GM21529 (cell line): ENCODE measurements around the gene PNLIPRP1.

ENCODE experiments used
- ATAC-seq: cut with Tn5 transposase; IDR thresholded peaks from one replicate; pipeline ENCODE4 v1.9.1; 2021; ENCODE audit not compliant: unreplicated experiment

Gene PNLIPRP1

DNA sequence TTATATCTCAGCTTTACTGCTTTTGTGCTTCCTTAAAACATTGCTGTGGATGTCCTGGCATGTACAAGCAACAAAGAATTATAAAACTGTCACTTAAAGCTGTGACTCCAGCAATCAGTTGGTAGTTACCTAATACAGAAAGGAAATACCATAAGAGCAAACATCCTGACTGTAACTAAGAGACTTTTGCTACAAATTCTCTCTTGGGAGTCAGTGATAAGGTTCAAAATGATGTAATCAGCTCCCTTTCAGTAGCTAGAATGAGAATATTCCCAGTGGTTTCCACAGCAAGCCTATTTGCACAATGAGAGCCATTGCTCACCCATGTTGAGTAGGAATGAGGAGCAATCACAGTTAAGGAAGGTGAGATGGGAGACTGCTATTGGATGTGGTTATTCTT, 7.6 kb downstream of the PNLIPRP1 start:
- ATAC-seq, result no peak

GRCh38 chr10:116599991-116600390, 9.2 kb downstream of the PNLIPRP1 start:
- ATAC-seq, result no peak

- no peak for ATAC-seq
These were observed 12.1 kb downstream of the PNLIPRP1 start for GRCh38 chr10:116602648-116603400.

GRCh38 chr10:116606061-116606483, 15.3 kb downstream of the PNLIPRP1 start:
- no peak for ATAC-seq

DNA sequence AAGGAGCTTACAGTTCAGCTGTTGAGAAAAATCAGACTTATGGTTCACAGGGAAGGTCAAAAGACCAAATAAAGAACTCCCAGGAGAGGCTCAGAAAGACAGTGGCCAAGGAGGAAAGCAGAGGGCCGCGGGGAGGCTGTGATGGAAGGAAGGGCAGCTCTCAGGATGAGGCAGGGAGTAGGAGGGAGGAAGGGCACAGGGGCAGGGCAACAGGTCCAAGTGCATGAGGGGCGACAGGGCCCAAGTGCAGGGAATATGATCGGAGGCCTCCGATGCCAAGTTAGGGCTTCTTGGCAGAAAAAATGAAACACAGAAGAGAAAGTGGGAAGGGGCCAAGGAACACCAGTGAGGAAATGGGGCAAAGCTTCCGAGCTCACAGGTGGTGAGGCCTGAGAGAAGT, 16.6 kb downstream of the PNLIPRP1 start:
- ATAC-seq, result no peak

DNA sequence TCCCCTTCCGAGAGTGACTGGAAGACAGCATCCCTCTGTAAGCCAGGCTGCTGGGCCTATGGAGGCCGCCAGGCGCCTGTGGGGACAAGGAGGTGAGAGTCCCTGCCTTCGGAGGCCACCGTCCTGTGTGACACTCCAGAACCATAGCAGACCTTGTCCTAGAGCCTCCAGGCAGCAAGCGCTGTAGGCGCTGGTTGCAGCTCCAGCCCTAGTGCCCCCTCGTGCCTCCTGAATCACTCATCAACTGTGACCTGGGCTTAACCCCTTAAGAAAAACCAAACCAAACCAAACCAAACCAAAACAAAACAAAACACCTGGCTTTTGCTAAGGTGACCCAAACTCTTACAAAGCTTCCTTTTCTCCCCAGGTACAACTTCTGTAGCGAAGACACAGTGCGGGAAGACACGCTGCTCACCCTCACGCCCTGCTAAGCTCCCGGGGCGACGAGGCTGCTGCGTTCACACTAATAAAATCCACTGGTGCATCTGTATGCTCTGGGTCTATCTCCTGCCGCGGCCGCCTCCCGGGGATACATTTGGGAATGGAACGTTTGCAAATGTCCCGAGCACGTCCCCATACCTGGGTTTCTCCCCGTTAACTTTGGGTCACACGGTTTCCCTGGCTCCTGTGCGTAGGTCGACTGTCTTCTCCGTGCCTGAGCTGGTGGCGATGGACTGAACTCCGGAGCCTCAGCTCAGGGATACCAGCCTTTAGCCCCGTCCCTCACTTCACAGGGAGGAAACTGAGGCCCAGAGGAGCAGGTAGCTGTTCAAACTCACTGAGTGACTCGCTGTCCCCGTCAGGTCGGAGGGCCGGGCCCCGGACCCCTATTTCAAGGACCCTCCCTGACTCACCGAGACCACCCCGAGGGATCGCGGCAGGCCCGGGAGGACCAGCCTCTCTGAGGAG, 18.2 kb downstream of the PNLIPRP1 start:
- ATAC-seq, result no peak

- ATAC-seq, result no peak
These were observed 19.8 kb downstream of the PNLIPRP1 start for GRCh38 chr10:116610443-116611152.

- no peak for ATAC-seq
These were observed 20.4 kb downstream of the PNLIPRP1 start for GRCh38 chr10:116611153-116611545.

DNA sequence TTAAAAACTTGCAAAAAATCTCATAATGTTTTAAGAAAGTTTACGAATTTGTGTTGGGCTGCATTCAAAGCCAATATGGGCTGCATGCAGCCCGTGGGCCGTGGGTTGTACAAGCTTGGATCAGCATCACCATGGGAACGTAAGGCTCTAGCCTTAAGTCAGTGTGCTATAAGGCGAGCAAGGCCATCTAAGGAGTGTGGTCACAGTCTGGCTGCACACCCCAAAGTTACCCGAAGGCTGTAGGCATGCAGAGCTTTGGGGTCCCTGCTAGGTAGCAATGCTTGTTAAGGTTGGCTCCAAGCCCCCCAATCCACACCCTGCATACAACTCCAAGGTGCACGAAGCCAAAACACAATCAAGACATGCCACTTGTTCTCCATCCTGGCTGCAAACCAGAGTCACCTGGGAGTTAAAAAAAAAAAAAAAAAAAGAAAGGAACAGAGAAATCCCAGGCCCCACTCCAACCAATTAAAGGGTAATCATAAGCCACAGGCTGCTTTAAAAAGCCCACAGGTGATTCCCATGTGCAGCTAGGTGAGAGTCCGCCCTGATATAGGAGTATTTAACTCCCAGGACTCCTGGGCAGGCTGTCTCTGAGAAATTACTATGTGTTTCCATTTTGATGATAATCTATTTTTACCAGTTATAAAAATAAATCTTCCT, 21.5 kb downstream of the PNLIPRP1 start:
- ATAC-seq, result no peak

- no peak for ATAC-seq
These were observed 22.7 kb downstream of the PNLIPRP1 start for GRCh38 chr10:116613471-116613870.

- no peak for ATAC-seq
These were observed 24.0 kb downstream of the PNLIPRP1 start for GRCh38 chr10:116614796-116615195.

DNA sequence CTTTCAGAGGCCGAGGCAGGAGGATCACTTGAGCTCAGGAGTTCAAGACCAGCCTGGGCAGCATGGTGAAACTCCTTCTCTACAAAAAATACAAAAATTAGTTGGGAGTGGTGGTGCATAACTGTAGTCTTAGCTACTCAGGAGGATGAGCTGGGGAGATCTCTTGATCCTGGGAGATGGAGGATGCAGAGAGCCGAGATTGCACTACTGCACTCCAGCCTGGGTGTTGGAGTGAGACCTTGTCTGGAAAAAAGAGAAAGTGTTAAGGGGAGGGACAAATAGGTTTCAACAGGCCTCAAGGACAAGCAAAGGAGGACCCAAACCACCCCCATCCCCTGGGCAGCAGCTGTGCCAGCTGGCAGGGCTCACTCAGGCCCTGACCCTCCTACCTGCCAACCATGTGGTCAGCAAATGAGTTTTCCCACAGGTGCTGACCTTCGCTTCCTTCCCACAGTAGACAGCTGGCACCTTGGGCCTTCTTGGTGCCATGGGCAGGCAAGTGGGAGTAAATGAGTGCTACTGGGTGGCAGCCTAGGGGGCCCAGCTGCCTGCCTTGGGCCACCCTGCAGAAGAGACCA, 24.5 kb downstream of the PNLIPRP1 start:
- no peak for ATAC-seq

DNA sequence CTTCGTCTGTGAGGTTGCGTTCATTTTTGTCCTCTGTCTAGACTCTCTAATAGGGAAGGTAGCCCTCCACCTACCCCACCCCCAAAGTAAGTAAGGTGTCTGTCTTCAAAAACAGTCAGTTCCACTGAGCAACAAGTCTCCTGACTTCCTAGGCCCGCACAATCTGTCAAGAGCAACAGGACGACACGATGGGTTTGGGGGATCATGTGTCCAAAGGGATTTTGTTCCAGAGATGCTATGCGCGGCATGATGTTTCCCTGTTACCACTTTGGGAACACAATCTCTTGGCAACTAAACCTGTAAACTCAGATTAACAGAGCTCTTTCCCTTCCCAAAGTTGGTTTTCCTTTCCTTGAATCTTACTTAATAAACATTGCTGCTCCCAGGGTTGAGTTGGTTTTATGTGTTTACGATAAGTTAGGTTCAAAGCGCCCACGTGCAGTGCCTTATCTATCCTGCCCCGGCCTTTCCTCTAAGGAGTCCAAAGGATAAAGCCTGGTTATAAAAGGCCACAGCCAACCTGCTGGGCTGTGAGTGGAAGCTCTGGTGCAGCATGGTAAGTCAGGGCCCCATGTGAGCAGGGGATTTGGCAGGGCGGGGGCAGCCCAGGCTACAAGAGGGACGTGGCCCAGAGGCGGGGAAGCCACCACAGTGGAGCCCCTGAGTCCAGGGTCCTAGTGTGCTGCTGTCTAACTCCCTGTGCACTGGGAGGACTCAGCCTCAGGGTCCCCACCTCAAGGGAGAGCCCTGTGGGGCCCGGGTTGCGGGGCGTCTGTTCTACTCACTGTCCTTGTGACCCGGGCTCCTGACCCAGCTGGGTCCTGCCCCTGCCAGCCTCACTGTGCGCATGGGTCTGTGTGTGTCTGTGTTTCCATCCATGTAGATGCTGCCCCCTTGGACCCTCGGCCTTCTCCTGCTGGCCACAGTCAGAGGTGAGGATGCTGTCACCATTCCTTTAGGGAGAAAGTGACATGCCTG, 30.0 kb downstream of the PNLIPRP1 start, which contains the start of gene PNLIPRP2:
Gene PNLIPRP2 (plus strand): TSS at position 531 of the 978 bp plus-strand sequence.
- ATAC-seq, result no peak

DNA sequence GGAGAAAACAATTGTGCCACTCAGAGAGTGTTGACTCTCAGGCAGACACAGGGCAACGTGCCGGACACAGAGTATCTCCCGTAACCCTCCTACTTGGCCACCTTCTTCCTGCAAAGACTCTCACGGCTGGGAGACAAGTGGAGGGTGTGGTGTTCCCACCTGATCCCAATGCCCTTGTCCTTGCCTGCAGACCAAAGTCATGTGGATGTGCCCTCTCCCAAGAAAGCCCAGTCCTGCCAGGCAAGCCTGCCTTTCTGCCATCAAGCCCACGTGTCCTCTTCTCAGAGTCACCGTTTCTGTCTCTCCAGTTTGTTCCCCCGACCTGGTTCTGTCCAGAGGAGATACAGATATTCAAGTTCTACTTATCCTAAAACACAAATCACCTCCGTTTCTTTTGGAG, 30.7 kb downstream of the PNLIPRP1 start:
- ATAC-seq, result no peak

GRCh38 chr10:116621934-116622655, 31.3 kb downstream of the PNLIPRP1 start:
- ATAC-seq, result no peak

- no peak for ATAC-seq
These were observed 35.1 kb downstream of the PNLIPRP1 start for GRCh38 chr10:116625845-116626244.

GRCh38 chr10:116626815-116627214, 36.1 kb downstream of the PNLIPRP1 start:
- no peak for ATAC-seq

DNA sequence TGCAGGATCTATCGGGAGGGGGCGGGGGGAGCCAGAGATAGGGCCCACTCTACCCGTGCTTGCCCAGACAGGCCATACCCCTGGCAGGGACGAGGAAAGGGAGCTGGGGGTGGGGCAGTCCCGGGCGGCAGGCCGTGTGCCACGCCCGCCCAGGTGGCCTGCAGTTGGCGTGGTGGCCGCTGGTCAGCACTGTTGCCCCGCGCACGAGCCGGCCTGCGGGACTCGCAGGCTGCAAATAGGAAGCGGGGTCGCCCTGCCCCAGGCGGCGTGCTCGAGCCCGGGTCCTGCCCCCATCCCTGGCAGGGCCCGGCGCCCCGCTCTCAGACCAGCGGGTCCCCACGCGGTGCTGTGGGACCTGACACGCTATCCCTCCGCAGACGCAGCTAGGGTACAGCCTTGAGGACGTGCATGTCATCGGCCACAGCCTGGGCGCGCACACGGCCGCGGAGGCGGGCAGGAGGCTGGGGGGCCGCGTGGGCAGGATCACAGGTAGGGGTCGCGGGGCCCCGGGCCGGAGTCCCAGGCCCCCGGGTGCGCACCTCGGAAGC, 36.7 kb downstream of the PNLIPRP1 start:
- no peak for ATAC-seq
